Neural cell (in vitro differentiated cells): ENCODE measurements around the gene DARS1. TPM values are rescaled to one million over a fixed set of nuclear protein-coding genes. Genes with fewer than 3 reads are reported as not detected.
"Not testable (repeated sequence)": the region's sequence is repeated elsewhere in the genome, so short reads cannot be mapped to it uniquely, and the experiment has no call there.

Experiments
- H2AFZ ChIP-seq: fragments of 200-600, 300-800 bp; sonication (generic), shearing (Covaris generic); 2 replicates; pipeline ENCODE4 v1.6.0; 2014; ENCODE audit warnings: low read depth, mild to moderate bottlenecking, antibody characterized with exemption, low read length, moderate library complexity
- H3F3A ChIP-seq: fragments of 200-600 bp; shearing (Covaris generic); 2 replicates; pipeline ENCODE4 v1.6.1; 2016; ENCODE audit warnings: mild to moderate bottlenecking, moderate library complexity, mixed read lengths, antibody characterized with exemption, low read length; ENCODE audit not compliant: insufficient read depth, poor library complexity, severe bottlenecking
- H3K27ac ChIP-seq: fragments of 200-600, 300-800 bp; sonication (generic), shearing (Covaris generic); 2 replicates; pipeline ENCODE4 v1.5.1; 2014; ENCODE audit warnings: mild to moderate bottlenecking, low read length, moderate library complexity
- H3K27me3 ChIP-seq: fragments of 300-800, 200-600 bp; sonication (generic), shearing (Covaris generic); 2 replicates; pipeline ENCODE4 v1.6.0; 2014; ENCODE audit warnings: mild to moderate bottlenecking, low read depth, low read length, moderate library complexity; ENCODE audit not compliant: insufficient read depth
- H3K36me3 ChIP-seq: fragments of 300-800, 200-600 bp; sonication (generic), shearing (Covaris generic); 2 replicates; pipeline ENCODE4 v1.5.1; 2014; ENCODE audit warnings: mild to moderate bottlenecking, antibody characterized with exemption, low read length, moderate library complexity; ENCODE audit not compliant: insufficient read depth
- H3K4me2 ChIP-seq: fragments of 300-800, 200-600 bp; sonication (generic), shearing (Covaris generic); 2 replicates; pipeline ENCODE4 v1.6.0; 2014; ENCODE audit warnings: mild to moderate bottlenecking, low read length
- H3K4me3 ChIP-seq: fragments of 300-800, 200-600 bp; sonication (generic), shearing (Covaris generic); 2 replicates; pipeline ENCODE4 v1.5.1; 2014; ENCODE audit warnings: mild to moderate bottlenecking, low read length, moderate library complexity
- H3K79me2 ChIP-seq: fragments of 200-600 bp; shearing (Covaris generic); replicated peaks from 2 replicates; pipeline ENCODE4 v1.6.0; 2014; ENCODE audit warnings: mild to moderate bottlenecking, low read length, moderate library complexity; ENCODE audit not compliant: insufficient read depth
- H3K9ac ChIP-seq: fragments of 300-800, 200-600 bp; sonication (generic), shearing (Covaris generic); 2 replicates; pipeline ENCODE4 v1.6.1; 2016; ENCODE audit warnings: mild to moderate bottlenecking, low read length, mixed read lengths
- H3K9me2 ChIP-seq: fragments of 200-600 bp; shearing (Covaris generic); 2 replicates; pipeline ENCODE4 v1.6.1; 2016; ENCODE audit warnings: mild to moderate bottlenecking, low read length, mixed read lengths; ENCODE audit not compliant: insufficient read depth
- H3K9me3 ChIP-seq: fragments of 200-600, 300-800 bp; sonication (generic), shearing (Covaris generic); 2 replicates; pipeline ENCODE4 v1.6.1; 2016; ENCODE audit warnings: mild to moderate bottlenecking, mixed run types, low read length, moderate library complexity, mixed read lengths
- H4K20me1 ChIP-seq: fragments of 200-600 bp; shearing (Covaris generic); 2 replicates; pipeline ENCODE4 v1.6.1; 2016; ENCODE audit warnings: mild to moderate bottlenecking, mixed run types; ENCODE audit not compliant: insufficient read depth
- EP300 ChIP-seq: fragments of 450-650 bp; conservative IDR thresholded peaks from 2 replicates; pipeline ENCODE4 v1.6.1; 2014; ENCODE audit warnings: antibody characterized with exemption, mild to moderate bottlenecking, moderate library complexity; ENCODE audit not compliant: poor library complexity, severe bottlenecking
- EZH2 ChIP-seq: fragments of 200-600, 300-800 bp; shearing (Covaris generic), sonication (generic); IDR thresholded peaks from 2 replicates; pipeline ENCODE4 v1.6.1; 2014; ENCODE audit warnings: antibody characterized with exemption, low read length, borderline replicate concordance, mild to moderate bottlenecking; ENCODE audit not compliant: insufficient read depth, poor library complexity, severe bottlenecking
- MXI1 ChIP-seq: fragments of 450-650 bp; conservative IDR thresholded peaks from 2 replicates; pipeline ENCODE4 v1.6.1; 2014; ENCODE audit warnings: antibody characterized with exemption, mild to moderate bottlenecking; ENCODE audit not compliant: poor library complexity, severe bottlenecking
- POLR2AphosphoS5 ChIP-seq: IDR thresholded peaks from 2 replicates; pipeline ENCODE4 v1.6.1; 2012
- RAD21 ChIP-seq: fragments of 450-650 bp; conservative IDR thresholded peaks from 2 replicates; pipeline ENCODE4 v1.6.1; 2014; ENCODE audit warnings: antibody characterized with exemption, mild to moderate bottlenecking, moderate library complexity
- REST ChIP-seq: IDR thresholded peaks from 2 replicates; pipeline ENCODE4 v1.6.1; 2012; ENCODE audit warnings: borderline replicate concordance
- SMC3 ChIP-seq: fragments of 450-650 bp; conservative IDR thresholded peaks from 2 replicates; pipeline ENCODE4 v1.6.1; 2014; ENCODE audit warnings: antibody characterized with exemption, mild to moderate bottlenecking, moderate library complexity; ENCODE audit not compliant: poor library complexity
- TAF1 ChIP-seq: IDR thresholded peaks from 2 replicates; pipeline ENCODE4 v1.6.1; 2012; ENCODE audit warnings: low read depth
- polyA plus RNA-seq: library from polyadenylated mRNA; depleted of rRNA; stranded (reverse); fragments of >200 nt; gene quantifications from 2 replicates; pipeline ENCODE4 v1.2.3, GENCODE V29; 2014
- TF ChIP-seq, protein P1 (sequence below): fragments of 450-650 bp; IDR thresholded peaks from 2 replicates; pipeline ENCODE4 v1.5.1; 2014; ENCODE audit warnings: antibody characterized with exemption, mild to moderate bottlenecking, moderate library complexity; ENCODE audit not compliant: poor library complexity, severe bottlenecking

Gene DARS1
- polyA plus RNA-seq, 1 donor from 2014 or later, result 37.9 TPM

DNA sequence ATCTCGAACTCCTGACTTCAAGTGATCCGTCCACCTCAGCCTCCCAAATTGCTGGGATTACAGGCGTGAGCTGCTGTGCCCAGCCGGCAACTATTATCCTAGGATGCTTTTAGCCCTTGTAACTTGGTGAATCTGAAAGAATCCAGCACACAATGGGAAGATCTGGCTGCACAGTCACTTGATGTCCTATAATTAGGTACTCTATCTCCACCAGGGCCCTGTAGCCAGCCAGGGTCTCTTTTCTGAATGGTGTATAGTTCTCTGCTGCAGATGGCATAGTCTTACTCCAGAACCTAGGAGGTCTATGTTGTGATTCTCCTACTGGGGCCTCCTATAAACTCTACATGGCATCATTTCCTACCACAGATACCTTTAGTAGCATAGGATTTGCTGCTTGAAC is 95.3 kb downstream of the DARS1 start:
- Histone ChIP-seq H3F3A (no peaks in the 10 kb centered on the region), H3K9me3 (no peaks in the 10 kb centered on the region), H3K9ac (no peak overlapping the region), H3K27me3 (no peaks in the 10 kb centered on the region), H4K20me1 (no peaks in the 10 kb centered on the region), H3K4me3 (no peak overlapping the region), H3K27ac (no peak overlapping the region), H3K4me2 (no peak overlapping the region), H3K9me2 (no peaks in the 10 kb centered on the region), H3K79me2 (no peaks in the 10 kb centered on the region), H2AFZ (no peak overlapping the region), H3K36me3 (no peaks in the 10 kb centered on the region)
- TF ChIP-seq TAF1, result no peak
- no peak for TF ChIP-seq SMC3
- TF ChIP-seq EZH2, result no peak
- no peak for TF ChIP-seq EP300
- TF ChIP-seq MXI1, result no peak
- TF ChIP-seq, protein P1, sequence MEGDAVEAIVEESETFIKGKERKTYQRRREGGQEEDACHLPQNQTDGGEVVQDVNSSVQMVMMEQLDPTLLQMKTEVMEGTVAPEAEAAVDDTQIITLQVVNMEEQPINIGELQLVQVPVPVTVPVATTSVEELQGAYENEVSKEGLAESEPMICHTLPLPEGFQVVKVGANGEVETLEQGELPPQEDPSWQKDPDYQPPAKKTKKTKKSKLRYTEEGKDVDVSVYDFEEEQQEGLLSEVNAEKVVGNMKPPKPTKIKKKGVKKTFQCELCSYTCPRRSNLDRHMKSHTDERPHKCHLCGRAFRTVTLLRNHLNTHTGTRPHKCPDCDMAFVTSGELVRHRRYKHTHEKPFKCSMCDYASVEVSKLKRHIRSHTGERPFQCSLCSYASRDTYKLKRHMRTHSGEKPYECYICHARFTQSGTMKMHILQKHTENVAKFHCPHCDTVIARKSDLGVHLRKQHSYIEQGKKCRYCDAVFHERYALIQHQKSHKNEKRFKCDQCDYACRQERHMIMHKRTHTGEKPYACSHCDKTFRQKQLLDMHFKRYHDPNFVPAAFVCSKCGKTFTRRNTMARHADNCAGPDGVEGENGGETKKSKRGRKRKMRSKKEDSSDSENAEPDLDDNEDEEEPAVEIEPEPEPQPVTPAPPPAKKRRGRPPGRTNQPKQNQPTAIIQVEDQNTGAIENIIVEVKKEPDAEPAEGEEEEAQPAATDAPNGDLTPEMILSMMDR, result no peak
- TF ChIP-seq RAD21, result no peak
- no peak for TF ChIP-seq REST
- no peak for TF ChIP-seq POLR2AphosphoS5

DNA sequence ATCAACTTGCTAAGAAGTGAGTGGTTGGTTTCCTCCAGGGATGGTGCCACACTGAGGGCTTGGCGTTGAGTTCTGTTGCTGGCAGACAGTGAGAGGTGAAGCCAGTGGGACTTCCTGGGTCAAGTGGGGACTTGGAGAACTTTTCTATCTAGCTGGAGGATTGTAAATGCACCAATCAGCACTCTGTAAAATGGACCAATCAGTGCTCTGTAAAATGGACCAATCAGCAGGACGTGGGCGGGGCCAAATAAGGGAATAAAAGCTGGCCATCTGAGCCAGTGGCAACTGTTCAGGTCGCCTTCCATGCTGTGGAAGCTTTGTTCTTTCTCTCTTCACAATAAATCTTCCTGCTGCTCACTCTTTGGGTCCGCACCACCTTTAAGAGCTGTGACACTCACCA is 96.8 kb downstream of the DARS1 start:
- H4K20me1 ChIP-seq, H3K36me3 ChIP-seq, H3K27me3 ChIP-seq, H3K4me3 ChIP-seq, H3K79me2 ChIP-seq, H2AFZ ChIP-seq, H3F3A ChIP-seq, H3K4me2 ChIP-seq, H3K9ac ChIP-seq, H3K27ac ChIP-seq, H3K9me3 ChIP-seq, H3K9me2 ChIP-seq: not testable (repeated sequence)

- no peak overlapping the region for H2AFZ ChIP-seq
- H3K4me3 ChIP-seq, result no peak overlapping the region
- H3F3A ChIP-seq, result no peaks in the 10 kb centered on the region
- no peaks in the 10 kb centered on the region for H3K79me2 ChIP-seq
- H3K27me3 ChIP-seq, result no peaks in the 10 kb centered on the region
- H3K9me2 ChIP-seq, result no peaks in the 10 kb centered on the region
- H4K20me1 ChIP-seq, result no peaks in the 10 kb centered on the region
- TF ChIP-seq REST (no peak), MXI1 (no peak), SMC3 (no peak), EP300 (no peak), POLR2AphosphoS5 (no peak), RAD21 (no peak), EZH2 (no peak), TAF1 (no peak)
- TF ChIP-seq, protein P1, result no peak
- no peaks in the 10 kb centered on the region for H3K36me3 ChIP-seq
- no peak overlapping the region for H3K27ac ChIP-seq
- H3K4me2 ChIP-seq, result no peak overlapping the region
- no peaks in the 10 kb centered on the region for H3K9me3 ChIP-seq
- H3K9ac ChIP-seq, result no peak overlapping the region
Measured at GRCh38 chr2:135885709-135886108, 99.7 kb downstream of the DARS1 start.
